ENCODE measurements around the gene ERAP2.

The ERAP2 gene

DNA sequence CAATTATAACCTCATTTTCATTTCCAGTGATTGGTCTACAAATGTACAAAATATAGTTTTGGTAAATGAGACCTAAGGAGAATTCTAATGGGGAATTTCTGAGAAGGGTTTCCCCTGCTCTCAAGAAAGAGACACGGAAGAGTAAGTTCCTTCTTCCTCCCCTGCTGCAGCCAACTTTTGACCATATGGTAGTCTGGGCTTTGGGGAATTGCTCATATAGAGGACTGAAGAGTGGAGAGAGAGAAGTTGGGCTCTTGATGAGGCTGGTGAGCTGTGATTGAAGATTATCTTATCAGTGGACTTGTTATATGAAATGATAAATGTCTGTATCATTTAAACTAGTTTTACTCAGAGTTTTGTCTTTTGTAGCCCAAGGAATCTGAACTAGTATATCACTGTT lies 55.3 kb downstream of the ERAP2 start:
- DNase-seq (ENCODE audit: low read depth, low spot score), result no peak

DNA sequence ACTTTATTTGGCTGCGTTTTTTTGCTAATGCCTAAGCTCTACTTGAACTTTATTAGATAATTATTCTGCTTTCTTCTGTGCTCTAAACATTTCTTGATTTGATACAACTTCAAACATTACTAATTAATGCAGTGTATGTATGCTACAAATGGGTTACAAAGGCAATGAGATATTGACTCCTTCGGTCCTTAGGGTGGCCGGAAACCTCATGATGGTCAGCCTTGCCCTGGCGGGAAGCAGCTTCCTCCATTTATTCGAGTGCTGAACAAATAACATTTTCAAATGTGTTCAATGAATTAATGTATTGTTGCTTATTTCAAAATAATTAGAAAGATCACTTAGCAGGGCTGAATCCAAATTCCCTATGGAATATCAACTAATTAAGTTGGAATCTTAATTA lies 55.7 kb downstream of the ERAP2 start:
- DNase-seq (ENCODE audit: low read depth, low spot score), result no peak

DNA sequence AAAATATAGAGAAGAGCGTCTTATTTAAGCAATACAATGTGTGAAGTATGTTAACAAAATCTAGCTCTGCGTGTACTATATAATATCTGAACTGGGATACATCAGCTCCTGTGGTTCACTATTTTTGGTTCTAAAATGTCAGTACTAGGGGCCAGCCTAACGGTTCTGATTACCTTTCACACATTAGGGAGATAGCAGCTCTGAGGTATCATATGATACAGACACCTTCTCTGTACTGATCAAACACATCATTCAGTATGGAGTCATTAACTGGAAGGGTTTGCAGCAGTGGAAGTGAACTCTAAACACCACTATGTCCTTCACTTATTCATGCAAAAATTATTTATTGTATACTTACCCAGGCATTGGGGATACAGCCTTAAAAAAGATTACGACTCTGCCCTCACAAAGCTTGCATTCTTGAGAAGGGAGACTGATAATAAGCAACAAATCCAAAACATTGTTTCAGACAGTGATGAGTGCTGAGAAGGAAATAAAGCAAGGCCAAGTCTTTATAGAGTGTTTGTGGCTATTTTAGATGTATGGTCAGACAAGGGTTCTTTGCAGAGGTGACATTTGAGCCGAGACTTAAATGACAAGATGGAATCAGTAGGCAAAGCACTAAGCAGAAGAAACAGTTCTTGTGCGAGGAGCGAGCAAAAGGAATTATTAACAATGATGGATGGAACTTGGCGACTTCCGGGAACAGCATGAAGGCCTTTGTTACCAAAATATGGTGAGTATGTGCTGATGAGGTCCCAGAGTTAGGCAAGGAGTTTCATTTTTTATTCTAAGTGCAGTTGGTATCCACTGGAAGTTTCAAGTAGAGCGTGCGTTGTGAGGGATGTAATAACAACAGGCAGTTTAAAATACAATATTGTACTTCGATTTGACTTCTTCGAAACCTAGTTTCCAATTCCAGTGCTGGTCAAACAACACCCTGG lies 57.7 kb downstream of the ERAP2 start:
- DNase-seq (ENCODE audit: low read depth, low spot score), result peak; percentile 6

DNA sequence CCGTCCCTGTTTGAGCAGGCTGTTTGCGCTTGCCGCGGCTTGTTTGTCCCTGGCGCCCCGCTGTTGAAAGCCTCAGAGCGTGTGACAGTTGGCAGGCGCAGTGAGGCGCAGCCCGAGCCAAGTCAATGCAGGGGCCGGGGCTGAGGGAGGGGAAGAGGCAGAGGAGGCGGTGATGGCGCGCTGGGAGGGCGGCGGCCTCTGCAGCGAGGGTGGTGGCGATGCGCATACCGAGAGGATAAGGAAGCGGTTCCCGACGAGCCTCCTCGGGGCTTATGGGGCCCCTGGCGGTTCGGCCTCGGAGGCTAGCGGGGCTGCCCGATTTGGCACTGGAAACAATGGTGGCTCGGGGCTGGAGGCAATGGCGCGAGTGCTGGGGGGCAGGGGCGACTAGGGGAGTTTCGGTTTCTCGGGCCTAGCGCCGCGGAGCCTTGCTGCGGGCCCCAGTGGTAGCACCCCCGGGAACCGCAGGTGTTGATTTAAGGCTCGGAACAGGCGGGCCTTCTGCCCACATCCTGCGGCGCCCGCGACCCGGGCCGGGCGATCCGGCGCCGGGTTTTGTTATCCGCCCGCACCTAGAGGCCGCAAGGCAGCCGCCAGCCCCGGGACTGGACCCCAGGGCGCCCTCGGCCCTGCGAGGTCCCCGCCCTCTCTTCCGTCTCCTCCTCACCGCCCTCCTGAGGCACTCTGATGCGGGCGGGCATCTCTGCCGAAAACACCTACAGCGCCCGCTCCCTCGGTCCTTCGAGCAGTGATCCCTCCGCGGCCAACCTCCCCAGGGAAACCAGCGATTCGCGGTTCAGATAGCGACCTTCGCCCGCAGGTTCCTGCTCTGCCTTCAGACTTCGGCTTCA lies 58.6 kb downstream of the ERAP2 start:
- DNase-seq (ENCODE audit: low read depth, low spot score), result peak; percentile 83

DNA sequence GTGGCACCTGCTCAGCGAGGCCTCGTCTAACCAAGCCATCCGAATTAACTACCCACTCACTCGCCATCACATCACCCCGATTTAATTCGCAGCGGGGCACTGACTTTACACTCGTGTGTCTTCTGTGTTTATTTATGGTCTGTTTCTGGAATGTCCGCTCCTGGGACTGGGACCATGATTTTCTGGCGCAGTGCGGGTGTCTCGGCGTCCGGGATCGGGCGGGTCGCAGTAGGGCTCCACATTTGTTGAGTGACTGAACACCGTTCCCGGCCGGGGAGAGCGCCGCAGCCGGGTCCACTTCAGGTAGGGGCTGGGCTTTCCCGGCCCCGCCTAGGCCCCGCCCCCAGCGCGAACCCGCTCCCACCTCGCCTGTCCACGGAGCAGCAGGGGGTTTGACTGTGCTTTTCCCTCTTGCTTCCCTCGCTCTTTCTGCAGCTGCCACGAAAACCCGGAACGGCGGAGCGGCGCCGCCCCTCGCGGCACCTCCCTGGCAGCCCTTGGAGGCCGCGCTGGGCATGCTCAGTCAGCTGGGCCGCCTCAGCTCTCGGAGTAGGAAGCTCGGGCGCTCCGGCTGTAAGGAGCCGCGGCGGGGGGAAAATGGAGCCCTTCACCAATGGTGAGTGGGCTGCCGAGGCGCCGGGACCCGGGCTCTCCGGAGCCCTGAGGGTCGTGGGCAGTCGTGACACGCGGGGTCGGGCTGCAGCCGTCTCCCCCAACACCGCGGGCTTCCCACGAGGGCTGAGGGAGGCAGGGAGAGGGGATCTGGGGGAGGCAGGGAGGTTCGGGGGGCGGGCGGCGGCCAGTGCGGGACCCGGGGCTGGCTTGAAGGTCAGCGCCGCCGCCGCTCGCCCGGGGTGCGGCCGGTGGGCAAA lies 59.5 kb downstream of the ERAP2 start, which contains the start of gene LNPEP:
LNPEP (plus strand) TSS at position 522 of the 872 bp plus-strand sequence; CDS start at position 598, 76 bp downstream.
- DNase-seq (ENCODE audit: low read depth, low spot score), result peak; percentile 90

DNA sequence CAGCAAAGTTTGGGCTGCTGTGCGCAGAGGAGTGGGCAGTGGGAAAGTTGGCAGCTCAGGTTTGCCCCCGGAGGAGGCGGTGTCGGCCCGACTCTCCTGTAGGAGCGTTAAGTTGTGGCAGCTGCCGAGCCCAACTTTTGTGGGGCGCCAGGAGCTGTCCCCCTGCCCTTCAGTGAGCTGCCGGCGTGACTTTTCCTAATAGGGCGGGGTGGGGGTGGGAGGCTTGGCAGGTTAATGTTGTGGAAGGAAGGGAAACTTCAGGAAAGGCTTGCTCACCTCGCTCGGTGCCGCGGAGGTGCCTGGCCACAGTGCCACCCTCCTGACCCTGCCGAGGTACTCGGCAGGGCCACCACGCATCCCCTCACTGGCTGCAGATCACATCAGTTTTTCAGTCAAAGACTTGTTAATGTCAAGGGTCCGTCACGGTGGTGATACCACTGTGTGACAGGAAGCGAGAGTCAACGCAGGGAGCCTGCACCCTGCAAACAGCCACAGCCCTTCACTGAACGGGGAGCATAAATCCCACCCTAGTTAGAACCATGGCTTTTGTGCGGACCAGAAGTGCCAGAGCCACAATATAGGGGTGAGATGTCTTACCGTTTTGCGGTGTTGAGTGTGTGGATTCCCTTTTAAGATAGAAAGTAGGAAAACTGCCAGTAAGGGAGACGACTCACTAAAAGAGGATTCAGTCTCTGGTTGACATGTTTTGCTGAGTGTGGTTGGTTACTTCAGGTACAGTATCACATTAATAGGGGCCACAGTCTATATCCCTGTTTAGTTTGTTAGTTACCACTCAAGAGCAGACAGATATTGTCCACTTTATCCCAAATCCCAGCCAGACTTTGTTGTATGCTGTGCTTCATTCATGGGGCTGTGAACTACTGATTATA lies 60.4 kb downstream of the ERAP2 start:
- DNase-seq (ENCODE audit: low read depth, low spot score), result no peak

DNA sequence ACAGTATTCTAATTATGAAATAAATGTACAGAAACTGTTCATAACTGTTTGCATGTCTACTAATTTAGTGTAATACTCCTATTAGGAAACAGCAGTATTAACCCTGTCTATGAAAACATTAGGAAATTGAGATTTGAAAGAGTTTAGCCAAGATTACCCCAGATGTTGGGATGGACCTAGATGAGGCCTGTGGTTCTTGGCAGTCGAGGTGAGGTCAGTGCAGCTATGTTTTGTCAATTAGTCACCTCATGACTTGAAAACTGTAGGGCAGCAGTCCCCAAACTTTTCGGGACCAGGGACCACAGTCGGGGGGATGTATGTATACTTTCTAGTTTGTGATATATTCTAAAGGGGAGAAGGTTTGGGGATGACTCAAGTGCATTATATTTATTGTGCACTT lies 64.3 kb downstream of the ERAP2 start:
- DNase-seq (ENCODE audit: low read depth, low spot score), result no peak

DNA sequence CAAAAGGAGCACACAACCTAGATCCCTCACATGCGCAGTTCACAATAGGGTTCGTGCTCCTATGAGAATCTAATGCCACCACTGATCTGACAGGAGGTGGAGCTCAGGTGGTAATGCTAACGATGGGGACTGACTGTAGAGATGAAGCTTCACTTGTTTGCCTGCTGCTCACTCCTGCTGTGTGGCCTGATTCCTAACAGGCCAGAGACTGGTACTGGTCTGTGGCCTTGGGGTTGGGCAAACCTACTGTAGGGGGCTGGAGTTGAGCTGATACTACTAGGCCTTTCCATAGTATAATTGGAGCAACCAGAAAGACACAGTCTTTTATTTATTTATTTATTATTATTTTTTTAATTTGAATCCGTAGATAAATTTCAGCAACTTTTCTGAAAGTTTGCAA lies 64.8 kb downstream of the ERAP2 start:
- DNase-seq (ENCODE audit: low read depth, low spot score), result no peak

DNA sequence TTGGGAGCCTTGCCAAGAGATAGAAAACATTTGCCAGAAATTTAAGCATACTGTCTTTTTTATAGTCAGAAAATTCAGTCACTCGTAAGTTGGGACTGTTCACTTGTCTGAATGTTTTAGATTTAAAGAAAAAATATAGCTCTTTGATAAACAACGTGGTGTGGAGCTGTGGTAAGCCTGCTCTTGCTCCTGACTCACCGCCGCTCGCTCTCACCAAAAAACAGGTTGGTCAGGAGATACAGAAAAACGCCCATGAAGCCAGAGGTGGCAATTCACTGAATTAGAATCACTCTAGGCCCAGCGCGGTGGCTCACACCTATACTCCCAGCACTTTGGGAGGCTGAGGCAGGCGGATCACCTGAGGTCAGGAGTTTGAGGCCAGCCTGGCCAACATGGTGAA lies 65.8 kb downstream of the ERAP2 start:
- DNase-seq (ENCODE audit: low read depth, low spot score), result no peak

DNA sequence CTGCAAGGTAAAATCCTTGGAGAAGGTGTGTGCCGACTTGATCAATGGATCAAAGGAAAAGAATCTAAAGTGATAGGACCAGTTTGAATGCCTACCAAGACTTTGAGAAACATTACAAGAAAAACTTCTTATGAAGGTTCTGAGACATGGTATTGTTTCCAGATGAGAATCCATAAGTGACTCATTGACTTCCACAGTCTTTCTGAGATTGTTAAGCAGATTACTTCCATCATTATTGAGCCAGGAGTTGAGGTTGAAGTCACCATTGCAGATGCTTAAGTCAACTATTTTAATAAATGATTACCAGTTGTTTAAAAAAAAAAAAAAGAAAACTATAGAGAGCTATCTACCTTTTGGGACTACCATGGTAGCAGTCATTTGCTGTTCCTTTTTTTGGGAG lies 66.6 kb downstream of the ERAP2 start:
- DNase-seq (ENCODE audit: low read depth, low spot score), result no peak

DNA sequence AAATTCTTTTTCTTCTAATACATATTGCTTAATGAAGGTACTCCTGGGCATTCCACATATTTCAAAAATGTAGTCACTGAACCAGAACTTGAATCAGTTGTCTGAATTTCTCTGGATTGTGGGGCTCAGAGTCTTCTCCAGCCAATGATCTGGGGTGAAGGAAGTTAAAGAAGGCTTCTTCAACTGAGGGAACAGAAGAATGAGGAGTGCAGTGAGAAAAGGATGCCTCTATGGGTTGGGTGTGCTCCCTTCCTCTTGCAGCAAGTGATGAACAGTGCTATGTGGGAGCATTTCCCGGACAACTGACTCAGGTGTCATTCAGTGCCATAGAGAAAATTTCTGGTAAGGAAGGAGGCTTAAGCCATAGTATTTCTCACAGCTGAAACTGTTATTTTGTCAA lies 67.5 kb downstream of the ERAP2 start:
- no peak for DNase-seq (ENCODE audit: low read depth, low spot score)

DNA sequence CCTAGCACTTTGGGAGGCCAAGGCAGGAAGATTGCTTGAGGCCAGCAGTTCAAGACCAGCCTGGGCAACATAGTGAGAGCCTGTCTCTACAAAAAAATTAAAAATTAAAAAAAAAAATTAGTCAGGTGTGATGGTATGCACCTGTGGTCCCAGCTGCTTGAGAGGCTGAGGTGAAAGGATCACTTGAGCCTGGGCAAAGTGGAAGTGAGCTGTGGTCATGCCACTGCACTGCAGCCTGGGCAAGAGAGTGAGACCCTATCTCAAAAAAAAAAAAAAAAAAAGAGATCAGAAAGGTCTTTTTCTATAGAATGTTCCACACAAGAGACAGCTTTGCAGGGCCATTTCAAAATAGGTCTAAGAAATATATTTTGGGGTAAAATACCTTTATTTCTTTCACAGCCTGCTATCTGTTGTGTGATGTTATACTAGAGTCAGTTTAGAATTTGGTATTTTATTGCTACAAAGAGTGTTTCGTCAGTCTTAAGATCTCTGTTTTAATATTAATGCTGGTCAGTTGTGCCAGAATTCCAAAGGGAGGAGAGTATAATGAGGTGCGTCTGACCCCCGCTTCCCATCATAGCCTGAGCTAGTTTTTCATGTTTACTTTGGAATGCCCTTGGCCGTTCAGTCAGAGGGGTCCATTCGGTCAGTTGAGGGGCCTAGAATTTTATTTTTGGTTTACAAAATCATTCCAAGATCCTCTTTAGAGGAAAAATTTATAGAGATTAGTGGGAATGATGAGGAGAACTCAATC lies 69.0 kb downstream of the ERAP2 start:
- DNase-seq (ENCODE audit: low read depth, low spot score), result no peak

DNA sequence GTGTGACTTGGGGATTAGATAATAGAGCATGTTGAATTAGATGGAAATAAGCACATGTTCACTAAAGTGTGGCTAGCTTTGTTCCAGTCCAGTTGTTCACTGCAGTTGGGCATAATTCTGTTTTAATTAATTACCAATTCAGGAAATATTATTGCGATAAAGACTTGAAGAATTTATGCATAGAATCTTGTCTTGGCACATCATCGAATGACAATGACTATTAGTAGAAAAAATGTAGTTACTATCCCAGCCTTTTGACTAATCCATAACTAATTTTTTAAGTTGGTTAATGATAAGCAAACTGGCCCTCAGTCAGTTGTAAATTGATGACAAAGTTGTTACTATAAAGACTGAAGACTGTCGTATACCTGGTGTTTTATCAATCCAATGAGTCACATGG lies 70.1 kb downstream of the ERAP2 start:
- no peak for DNase-seq (ENCODE audit: low read depth, low spot score)

DNA sequence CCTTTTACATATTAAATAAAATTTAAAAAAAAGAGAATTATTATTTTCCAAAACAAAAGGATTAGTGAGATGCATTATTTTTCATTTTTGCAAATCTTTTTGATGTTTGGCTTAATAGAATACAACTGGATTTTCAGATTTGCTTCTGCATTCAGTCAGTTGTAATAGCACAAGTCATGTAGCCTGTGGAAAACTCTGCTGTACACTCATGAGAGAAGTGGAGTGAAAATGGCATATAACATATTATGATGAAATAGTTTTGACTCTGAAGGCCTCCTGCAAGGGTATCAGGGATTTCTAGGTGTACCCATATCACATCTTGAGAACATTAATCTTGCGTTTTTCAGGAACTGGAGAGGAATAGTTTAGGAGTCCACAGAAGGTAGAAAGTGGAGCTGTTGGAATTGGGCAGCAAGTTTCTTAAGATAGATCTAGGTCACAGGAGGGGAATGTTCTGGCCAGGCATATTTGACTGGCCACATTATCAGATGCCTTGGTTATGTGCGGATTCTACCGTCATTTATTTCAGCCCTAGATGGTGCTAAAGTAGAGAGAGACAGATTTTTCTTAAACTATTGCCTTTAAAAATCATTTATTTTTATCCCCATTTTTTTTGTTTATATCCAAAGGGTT lies 75.9 kb downstream of the ERAP2 start:
- DNase-seq (ENCODE audit: low read depth, low spot score), result no peak

DNA sequence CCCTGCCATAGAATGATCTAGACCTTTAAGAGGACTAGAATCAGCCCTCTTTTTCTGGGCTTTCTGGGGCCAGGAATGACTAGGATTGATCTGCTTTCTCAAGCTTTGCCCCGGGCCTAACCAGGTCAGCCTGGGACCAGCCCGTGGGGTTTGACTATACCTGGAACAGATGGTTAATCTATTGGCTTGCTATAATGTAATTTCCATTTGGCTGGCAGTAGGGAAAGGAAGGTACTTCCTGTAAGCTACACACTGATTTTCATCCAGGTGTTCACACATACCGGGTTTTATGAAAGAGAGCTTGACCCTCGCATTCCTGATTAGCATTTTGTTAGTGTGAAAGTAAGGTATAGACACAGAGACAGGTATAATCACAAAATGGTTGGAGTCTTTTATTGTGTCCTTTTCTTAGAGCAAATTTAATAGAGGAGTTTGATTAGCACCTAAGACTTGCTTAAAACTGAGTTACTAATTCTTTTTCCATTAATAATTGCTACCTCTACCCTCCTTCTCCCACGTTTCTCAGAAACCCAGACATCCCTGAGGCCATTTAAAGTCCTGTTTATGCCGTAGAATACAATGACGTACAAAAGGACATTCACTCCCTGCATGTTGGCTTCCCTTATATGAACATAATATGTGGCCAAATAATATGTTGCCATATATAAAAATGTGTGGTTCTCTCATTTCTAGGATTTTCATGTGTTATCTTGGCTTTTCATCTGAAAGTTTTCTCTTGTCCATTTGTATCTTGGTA lies 76.9 kb downstream of the ERAP2 start:
- no peak for DNase-seq (ENCODE audit: low read depth, low spot score)

DNA sequence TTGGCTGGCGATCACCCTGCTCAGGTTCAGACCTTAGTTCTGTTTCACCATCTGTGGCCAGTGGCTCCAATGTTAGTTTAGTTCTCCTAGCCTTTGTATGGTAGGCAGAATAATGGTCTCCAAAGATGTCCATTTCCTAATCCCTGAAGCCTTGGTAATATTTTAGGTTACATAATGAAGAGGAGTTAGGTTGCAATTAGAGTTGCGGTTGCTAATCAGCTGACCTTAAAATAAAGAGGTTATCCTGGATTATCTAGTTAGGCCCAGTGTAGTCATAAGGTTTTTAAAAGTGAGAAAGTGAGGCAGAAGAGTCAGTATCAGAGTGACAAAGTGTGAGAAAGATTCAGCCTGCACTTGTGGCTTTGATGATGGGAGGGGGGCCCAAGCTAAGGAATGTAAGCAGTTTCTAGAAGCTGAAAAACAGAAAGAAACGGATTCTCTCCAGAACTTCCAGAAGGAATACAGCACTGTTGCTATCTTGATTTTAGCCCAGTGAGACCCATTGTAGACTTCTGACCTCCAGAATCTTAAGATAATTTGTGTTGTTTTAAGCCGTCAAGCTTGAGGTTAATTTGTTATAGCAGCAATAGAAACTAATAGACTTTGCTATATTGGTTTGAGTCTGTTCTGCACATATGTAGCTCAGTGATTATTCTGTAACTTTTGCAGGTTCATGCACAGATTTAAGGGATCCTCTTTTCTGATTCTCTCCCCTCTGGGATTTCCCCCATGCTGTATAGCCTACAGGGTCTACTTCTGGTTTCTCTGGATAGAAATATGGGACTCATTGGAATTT lies 81.2 kb downstream of the ERAP2 start:
- DNase-seq (ENCODE audit: low read depth, low spot score), result no peak

DNA sequence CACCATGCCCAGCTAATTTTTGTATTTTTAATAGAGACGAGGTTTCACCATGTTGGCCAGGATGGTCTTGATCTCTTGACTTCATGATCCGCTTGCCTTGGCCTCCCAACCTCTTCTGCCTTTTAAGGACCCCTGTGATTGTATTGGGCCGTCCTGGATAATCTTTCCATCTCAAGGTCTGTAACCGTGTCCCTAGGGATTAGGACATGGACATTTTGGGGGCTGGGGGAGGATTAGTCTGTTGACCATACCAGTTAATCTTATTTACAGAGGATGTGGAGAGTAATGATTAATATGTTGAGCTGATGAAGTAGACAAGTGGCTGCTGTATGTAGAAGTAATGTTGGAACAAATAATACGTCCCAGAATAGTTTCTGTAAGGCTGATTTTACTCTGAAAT lies 82.7 kb downstream of the ERAP2 start:
- no peak for DNase-seq (ENCODE audit: low read depth, low spot score)

DNA sequence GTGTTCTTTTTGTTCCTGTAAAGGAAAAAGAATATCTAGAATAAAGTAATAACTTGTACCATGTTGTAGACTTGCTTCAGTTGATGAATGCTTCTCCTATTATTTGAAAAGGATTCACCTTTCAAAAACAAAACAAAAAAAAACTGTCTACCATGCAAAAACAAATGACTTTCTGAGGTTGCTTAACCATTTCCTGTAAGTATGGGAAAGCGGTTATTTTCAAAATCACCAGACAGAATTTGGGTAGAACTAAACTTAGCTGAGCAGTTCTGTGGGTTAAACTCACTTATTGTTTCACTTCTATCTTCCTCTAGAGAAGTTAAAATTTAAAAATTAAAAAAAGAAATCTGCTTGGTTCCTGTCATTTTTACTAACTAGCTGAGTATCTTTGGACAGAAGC lies 84.8 kb downstream of the ERAP2 start:
- DNase-seq (ENCODE audit: low read depth, low spot score), result no peak

Measured in brain pericyte (primary cell).